ENCODE measurements around the gene SH3RF3.

GRCh38 chr2:109083771-109084170 lies 45.2 kb upstream of the SH3RF3 start:
- no peak for TF ChIP-seq RAD21 (IDR thresholded peaks at IDR 0.05; ENCODE audit: insufficient read depth, low read depth, low read length)
- no peak for TF ChIP-seq FOXM1 (IDR thresholded peaks at IDR 0.05; ENCODE audit: low read depth, low read length)
- TF ChIP-seq CEBPB (IDR thresholded peaks at IDR 0.05; ENCODE audit: borderline replicate concordance in 1 of 2, low read depth in 2 of 2, low read length in 2 of 2): no peak
- no peak for TF ChIP-seq ZNF207 (IDR thresholded peaks at IDR 0.05; ENCODE audit: borderline replicate concordance)
- TF ChIP-seq TAF1 (IDR thresholded peaks at IDR 0.05; ENCODE audit: borderline replicate concordance, low read depth, low read length): no peak

All from GM12878 (cell line).